HL-60 (cell line): ENCODE results near the gene CCDC87.

Experiments
- GABPA ChIP-seq: IDR thresholded peaks from 2 replicates; pipeline ENCODE4 v1.6.1; 2012; ENCODE audit warnings: low read depth
- TF ChIP-seq, protein P1 (sequence below): IDR thresholded peaks from one replicate; pipeline ENCODE4 v1.5.1; 2011; ENCODE audit warnings: low read length, control low read depth, inconsistent platforms; ENCODE audit not compliant: insufficient read depth

DNA sequence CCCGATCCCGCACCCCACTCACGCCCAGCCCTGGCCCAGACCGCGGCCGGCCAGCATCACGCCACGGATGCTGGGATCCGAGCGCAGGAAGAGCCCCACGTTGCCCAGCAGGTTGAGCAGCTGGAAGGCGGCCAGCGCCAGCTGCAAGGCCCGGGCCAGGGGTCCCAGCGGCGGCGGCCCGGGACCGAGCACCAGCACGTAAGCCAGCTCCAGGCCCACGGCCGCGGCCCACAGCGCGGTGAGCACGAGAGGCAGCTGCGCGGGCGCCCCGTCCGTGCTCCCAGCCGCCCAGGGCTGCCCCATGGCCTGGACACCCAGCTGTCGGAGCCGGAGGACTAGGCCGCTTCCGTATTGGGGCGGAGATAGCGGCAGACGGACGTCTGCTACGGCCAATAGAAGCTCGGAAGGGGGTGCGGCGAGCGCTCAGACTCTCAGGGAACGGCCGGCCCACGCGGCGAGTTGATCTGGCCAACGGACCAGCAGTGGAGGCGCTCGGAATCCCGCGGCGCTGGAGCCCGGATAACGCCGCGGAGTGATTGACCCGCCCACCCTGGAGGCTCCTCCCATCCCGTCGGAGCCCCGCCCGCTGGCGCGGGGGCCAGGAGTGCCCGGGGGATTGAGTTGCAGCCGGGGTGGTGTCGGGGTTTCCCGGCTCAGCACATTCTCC lies 47.0 kb downstream of the CCDC87 start, which contains the start of gene ZDHHC24:
- TF ChIP-seq, protein P1, sequence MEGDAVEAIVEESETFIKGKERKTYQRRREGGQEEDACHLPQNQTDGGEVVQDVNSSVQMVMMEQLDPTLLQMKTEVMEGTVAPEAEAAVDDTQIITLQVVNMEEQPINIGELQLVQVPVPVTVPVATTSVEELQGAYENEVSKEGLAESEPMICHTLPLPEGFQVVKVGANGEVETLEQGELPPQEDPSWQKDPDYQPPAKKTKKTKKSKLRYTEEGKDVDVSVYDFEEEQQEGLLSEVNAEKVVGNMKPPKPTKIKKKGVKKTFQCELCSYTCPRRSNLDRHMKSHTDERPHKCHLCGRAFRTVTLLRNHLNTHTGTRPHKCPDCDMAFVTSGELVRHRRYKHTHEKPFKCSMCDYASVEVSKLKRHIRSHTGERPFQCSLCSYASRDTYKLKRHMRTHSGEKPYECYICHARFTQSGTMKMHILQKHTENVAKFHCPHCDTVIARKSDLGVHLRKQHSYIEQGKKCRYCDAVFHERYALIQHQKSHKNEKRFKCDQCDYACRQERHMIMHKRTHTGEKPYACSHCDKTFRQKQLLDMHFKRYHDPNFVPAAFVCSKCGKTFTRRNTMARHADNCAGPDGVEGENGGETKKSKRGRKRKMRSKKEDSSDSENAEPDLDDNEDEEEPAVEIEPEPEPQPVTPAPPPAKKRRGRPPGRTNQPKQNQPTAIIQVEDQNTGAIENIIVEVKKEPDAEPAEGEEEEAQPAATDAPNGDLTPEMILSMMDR = no peak
- TF ChIP-seq GABPA = 0 out of 2 replicates have a peak, but pooled peaks have one; percentile 39
